Peyer's patch (tissue), 4 donors: ENCODE data around the gene SLC16A8. TPM values are rescaled to one million over a fixed set of nuclear protein-coding genes. Genes with fewer than 3 reads are reported as not detected.
A peak's percentile ranks its signal among the peaks of the same experiment; 100 is the strongest.

Source experiments
- DNase-seq, 3 donors: peaks; one replicate each; pipeline ENCODE4 v3.0.0-alpha.2; 2017 to 2019
- H3K27ac ChIP-seq, 4 donors: fragments of 200-600 bp; sonication (generic); one replicate each; pipeline ENCODE4 v1.5.1; 2016 to 2019
- H3K27me3 ChIP-seq, 2 donors: fragments of 200-600 bp; sonication (generic); one replicate each; pipeline ENCODE4 v1.5.1; 2019
- H3K36me3 ChIP-seq, 3 donors: fragments of 200-600 bp; sonication (generic); one replicate each; pipeline ENCODE4 v1.5.1; 2016 to 2019
- H3K4me1 ChIP-seq, 4 donors: fragments of 200-600 bp; sonication (generic); one replicate each; pipeline ENCODE4 v1.5.1; 2016 to 2019
- H3K4me3 ChIP-seq, 4 donors: fragments of 200-600 bp; sonication (generic); 1 replicate in 3 of 4; 2 replicates in 1 of 4; pipeline ENCODE4 v1.5.1; 2016 to 2019; ENCODE audit warnings: mild to moderate bottlenecking in 1 of 4
- H3K9me3 ChIP-seq, 4 donors: fragments of 200-600 bp; sonication (generic); one replicate each; pipeline ENCODE4 v1.5.1; 2016 to 2019; ENCODE audit warnings: mild to moderate bottlenecking in 1 of 4
- CTCF ChIP-seq, 6 experiments: fragments of 450-650 bp in 4 of 6; fragments of 200-600 bp in 2 of 6; sonication (generic) in 1 of 6; IDR thresholded peaks; one replicate each; pipeline ENCODE4 v1.5.1; 2017 to 2019; ENCODE audit warnings: antibody characterized with exemption in 6 of 6, mild to moderate bottlenecking in 3 of 6, moderate library complexity in 1 of 6
- POLR2A ChIP-seq, 2 donors: fragments of 450-650 bp; IDR thresholded peaks; one replicate each; pipeline ENCODE4 v1.5.1; 2017; ENCODE audit warnings: antibody characterized with exemption in 2 of 2, mild to moderate bottlenecking in 2 of 2, moderate library complexity in 2 of 2
- total RNA-seq, 4 donors: library from RNA; depleted of rRNA; stranded (reverse); fragments of >200 nt; gene quantifications; one replicate each; pipeline ENCODE4 v1.1.0, GENCODE V29; 2016

Gene SLC16A8, protein sequence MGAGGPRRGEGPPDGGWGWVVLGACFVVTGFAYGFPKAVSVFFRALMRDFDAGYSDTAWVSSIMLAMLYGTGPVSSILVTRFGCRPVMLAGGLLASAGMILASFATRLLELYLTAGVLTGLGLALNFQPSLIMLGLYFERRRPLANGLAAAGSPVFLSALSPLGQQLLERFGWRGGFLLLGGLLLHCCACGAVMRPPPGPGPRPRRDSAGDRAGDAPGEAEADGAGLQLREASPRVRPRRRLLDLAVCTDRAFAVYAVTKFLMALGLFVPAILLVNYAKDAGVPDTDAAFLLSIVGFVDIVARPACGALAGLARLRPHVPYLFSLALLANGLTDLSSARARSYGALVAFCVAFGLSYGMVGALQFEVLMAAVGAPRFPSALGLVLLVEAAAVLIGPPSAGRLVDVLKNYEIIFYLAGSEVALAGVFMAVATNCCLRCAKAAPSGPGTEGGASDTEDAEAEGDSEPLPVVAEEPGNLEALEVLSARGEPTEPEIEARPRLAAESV
- not detected for total RNA-seq

DNA sequence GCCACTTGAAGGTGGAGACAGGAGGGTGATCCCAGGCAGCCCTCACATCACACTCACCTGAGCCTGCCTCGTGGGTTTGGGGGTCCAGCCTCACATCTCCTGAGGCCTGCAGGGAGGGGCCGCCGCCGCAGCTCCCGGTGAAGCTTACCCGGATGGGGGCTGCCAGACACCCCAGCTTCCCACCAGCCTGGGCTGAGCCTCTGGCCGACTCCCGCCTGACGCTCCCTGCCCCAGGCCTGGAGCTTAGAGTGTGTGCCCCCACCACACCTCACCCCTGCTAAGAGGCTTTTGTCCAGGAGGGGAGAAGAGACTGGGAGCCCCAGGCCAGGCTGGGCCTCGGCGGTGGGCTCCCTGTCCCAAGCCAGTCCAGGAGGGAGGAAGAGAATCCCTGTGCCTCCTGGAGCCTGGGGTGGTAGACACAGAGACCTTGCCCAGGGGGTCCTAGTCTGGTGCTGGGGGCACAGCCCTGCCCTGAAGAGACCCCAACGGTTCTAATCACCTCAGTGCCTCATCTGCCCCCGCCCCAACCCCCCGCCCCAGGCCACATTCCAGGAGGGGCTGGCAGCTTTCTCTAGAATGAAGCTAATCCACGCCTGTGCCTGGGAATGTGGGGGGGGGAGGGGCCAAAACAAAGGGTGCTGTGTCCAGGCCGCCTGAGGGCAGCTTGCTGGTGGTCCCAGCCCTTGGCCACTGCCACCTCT is at the start of gene SLC16A8:
TSS of gene SLC16A8 (minus strand) at position 254 of the 701 bp plus-strand sequence. CDS start 1,311 bp downstream, outside the sequence.
- Histone ChIP-seq H3K36me3 (peaks cover 0 to 33% (median 0%) of the 10 kb centered on the region in 3 donors), H3K4me3 (no peak within 1 kb of the TSS), H3K27ac (no peak within 1 kb of the TSS), H3K4me1 (peaks cover 0 to 32% (median 11%) of the 10 kb centered on the region in 4 donors), H3K27me3 (peaks cover 0 to 14% of the 10 kb centered on the region in 2 donors), H3K9me3 (peaks cover 0 to 5% (median 0%) of the 10 kb centered on the region in 4 donors)
- TF ChIP-seq POLR2A (IDR thresholded peaks at IDR 0.05), result no peak
- no peak for TF ChIP-seq CTCF (IDR thresholded peaks at IDR 0.05)
- DNase-seq, result no peak

GRCh38 chr22:38133331-38133730 is 49.3 kb upstream of the SLC16A8 start:
- DNase-seq, result no peak
- H3K27ac ChIP-seq, result no peak overlapping the region
- peaks cover 0 to 15% (median 0%) of the 10 kb centered on the region in 3 donors for H3K36me3 ChIP-seq
- no peaks in the 10 kb centered on the region for H3K9me3 ChIP-seq
- TF ChIP-seq POLR2A (IDR thresholded peaks at IDR 0.05), result no peak
- TF ChIP-seq CTCF (IDR thresholded peaks at IDR 0.05), result no peak
- no peak overlapping the region for H3K4me3 ChIP-seq
- H3K27me3 ChIP-seq, result no peaks in the 10 kb centered on the region
- no peaks in the 10 kb centered on the region for H3K4me1 ChIP-seq

GRCh38 chr22:38132794-38133193 is 48.8 kb upstream of the SLC16A8 start:
- H3K36me3 ChIP-seq, result peaks cover 0 to 21% (median 0%) of the 10 kb centered on the region in 3 donors
- TF ChIP-seq POLR2A (IDR thresholded peaks at IDR 0.05) (no peak), CTCF (IDR thresholded peaks at IDR 0.05) (no peak)

DNA sequence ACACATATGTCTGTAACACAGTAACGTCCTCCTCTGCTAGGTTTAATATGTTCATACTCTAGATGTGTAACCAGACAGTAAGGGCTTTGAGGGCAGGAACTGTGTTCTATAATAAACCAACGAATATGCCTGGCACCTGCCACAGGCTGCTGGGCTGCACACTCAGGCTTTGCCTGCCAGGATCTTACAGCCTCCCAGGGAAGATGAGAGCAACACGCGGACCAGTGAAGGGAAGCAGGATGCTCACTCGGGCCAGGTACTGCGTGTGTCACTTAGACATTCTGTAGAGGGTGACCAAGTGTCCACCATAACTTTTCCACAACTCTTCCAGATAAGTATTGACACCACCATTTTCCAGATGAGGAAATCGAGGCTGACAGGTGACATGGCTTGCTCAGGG is 48.2 kb upstream of the SLC16A8 start:
- H3K4me1 ChIP-seq, result no peaks in the 10 kb centered on the region
- TF ChIP-seq CTCF (IDR thresholded peaks at IDR 0.05) (no peak), POLR2A (IDR thresholded peaks at IDR 0.05) (no peak)

More at GRCh38 chr22:38132794-38133193, 48.8 kb upstream of the SLC16A8 start:
- Histone ChIP-seq H3K27me3 (no peaks in the 10 kb centered on the region), H3K4me1 (no peaks in the 10 kb centered on the region), H3K27ac (no peak overlapping the region), H3K4me3 (no peak overlapping the region), H3K9me3 (no peaks in the 10 kb centered on the region)
- peak in 1 of 3 donors; percentile 43 for DNase-seq

GRCh38 chr22:38131399-38131798 is 47.4 kb upstream of the SLC16A8 start:
- no peak overlapping the region for H3K4me3 ChIP-seq
- no peak for TF ChIP-seq POLR2A (IDR thresholded peaks at IDR 0.05)
- TF ChIP-seq CTCF (IDR thresholded peaks at IDR 0.05), result no peak
- no peak overlapping the region for H3K27ac ChIP-seq
- no peaks in the 10 kb centered on the region for H3K4me1 ChIP-seq
- H3K9me3 ChIP-seq, result no peaks in the 10 kb centered on the region
- H3K36me3 ChIP-seq, result peaks cover 0 to 23% (median 0%) of the 10 kb centered on the region in 3 donors
- DNase-seq, result no peak
- H3K27me3 ChIP-seq, result no peaks in the 10 kb centered on the region

More for the DNA sequence above, 48.2 kb upstream of the SLC16A8 start:
- no peak for DNase-seq
- Histone ChIP-seq H3K36me3 (peaks cover 0 to 23% (median 0%) of the 10 kb centered on the region in 3 donors), H3K9me3 (no peaks in the 10 kb centered on the region), H3K27ac (no peak overlapping the region), H3K27me3 (no peaks in the 10 kb centered on the region), H3K4me3 (no peak overlapping the region)
